Astrocyte of the cerebellum (primary cell): ENCODE measurements around the gene MIS12.

Experiments
- DNase-seq: peaks from one replicate; pipeline ENCODE4 v3.0.0-alpha.2; 2011; ENCODE audit warnings: low read depth
- H3K4me3 ChIP-seq: 2 replicates; pipeline ENCODE4 v1.5.1; 2011; ENCODE audit warnings: mild to moderate bottlenecking, low read depth, low read length, moderate library complexity
- in situ Hi-C: cut with HindIII; loops from 2 replicates; pipeline ENCODE4 v1.10.0; 2017; ENCODE audit warnings: low sequenced_read_pairs
- TF ChIP-seq, protein P1 (sequence below): IDR thresholded peaks from 2 replicates; pipeline ENCODE4 v1.5.1; 2012; ENCODE audit warnings: low read length, low read depth, moderate library complexity, mild to moderate bottlenecking; ENCODE audit errors: missing control alignments

MIS12 gene

DNA sequence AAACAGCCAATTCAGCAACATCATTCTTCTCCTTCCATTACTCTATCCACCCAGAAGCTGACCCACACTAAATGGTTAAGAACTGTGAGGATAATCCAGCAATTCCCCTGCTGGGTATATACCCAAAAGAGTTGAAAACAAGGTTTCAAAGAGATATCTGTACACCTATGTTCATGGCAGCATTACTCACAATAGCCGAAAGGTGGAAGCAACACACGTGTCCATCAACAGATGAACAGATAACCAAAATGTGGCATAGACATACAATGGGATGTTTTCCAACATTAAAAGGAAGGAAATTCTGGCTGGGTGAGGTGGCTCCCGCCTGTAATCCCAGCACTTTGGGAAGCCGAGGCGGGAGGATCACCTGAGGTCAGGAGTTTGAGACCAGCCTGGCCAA lies 19.9 kb downstream of the MIS12 start:
- TF ChIP-seq, protein P1, sequence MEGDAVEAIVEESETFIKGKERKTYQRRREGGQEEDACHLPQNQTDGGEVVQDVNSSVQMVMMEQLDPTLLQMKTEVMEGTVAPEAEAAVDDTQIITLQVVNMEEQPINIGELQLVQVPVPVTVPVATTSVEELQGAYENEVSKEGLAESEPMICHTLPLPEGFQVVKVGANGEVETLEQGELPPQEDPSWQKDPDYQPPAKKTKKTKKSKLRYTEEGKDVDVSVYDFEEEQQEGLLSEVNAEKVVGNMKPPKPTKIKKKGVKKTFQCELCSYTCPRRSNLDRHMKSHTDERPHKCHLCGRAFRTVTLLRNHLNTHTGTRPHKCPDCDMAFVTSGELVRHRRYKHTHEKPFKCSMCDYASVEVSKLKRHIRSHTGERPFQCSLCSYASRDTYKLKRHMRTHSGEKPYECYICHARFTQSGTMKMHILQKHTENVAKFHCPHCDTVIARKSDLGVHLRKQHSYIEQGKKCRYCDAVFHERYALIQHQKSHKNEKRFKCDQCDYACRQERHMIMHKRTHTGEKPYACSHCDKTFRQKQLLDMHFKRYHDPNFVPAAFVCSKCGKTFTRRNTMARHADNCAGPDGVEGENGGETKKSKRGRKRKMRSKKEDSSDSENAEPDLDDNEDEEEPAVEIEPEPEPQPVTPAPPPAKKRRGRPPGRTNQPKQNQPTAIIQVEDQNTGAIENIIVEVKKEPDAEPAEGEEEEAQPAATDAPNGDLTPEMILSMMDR, result no peak
- in situ Hi-C loops, result no loop called here
- DNase-seq, result no peak

DNA sequence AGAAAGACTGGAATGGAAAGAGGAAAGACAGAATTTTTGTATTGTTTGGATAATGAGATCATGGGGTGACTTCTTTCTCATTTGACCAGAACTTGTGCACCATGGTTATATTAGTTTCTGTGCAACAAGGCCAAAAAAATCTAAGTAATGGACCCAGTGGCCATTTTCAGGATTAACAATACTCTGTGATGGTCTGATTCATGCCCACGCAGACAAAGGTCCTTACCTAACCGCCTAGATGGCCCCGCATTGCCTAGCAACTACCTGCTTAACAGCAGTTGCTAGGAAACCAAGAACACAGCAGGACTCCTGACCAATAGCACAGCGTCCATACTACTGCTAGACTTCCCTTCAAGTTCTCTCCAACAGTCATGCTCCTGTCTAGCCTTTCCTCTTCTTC lies 22.4 kb downstream of the MIS12 start:
- peak; percentile 49 for DNase-seq
- no peak overlapping the region for H3K4me3 ChIP-seq
- TF ChIP-seq, protein P1, result no peak
- in situ Hi-C loops, result no loop called here

More for the DNA sequence above, 19.9 kb downstream of the MIS12 start:
- H3K4me3 ChIP-seq, result no peak overlapping the region

DNA sequence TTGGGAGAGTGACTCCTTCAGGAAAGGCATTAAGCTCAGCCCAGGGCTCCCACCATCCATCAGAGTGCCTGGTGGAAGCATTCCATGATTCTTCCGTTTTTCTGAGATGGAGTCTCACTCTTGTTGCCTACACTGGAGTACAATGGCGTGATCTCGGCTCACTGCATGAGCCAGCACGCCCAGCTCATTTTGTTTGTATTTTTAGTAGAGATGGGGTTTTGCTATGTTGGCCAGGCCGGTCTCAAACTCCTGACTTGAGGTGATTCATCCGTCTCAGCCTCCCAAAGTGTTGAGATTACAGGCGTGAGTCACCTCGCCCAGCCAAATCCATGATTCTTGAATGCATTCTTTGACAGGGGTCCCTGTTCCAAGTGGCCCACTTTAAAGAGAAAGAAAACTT lies 23.1 kb downstream of the MIS12 start:
- in situ Hi-C loops, result no loop called here
- H3K4me3 ChIP-seq, result no peak overlapping the region
- TF ChIP-seq, protein P1, result no peak
- DNase-seq, result no peak

DNA sequence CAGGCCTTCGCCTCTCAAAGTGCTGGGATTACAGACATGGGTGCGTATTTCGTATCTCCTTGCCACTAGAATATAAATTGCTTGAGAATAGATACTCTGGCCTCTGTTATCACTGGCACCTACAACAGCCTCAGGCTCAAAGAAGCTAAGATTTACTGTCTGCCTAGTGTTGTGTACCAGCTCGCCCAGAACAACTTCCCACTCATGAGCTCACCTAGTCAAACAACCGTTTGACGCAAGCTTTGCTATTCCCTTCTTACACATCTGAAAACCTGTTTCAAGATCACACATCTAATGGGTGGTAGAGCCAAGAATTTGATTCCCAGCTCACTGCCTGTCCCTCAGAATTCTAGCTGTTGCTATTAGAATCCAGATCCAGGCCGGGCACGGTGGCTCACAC lies 24.4 kb downstream of the MIS12 start:
- in situ Hi-C loops, result no loop called here
- no peak overlapping the region for H3K4me3 ChIP-seq
- TF ChIP-seq, protein P1, result no peak
- DNase-seq, result no peak

DNA sequence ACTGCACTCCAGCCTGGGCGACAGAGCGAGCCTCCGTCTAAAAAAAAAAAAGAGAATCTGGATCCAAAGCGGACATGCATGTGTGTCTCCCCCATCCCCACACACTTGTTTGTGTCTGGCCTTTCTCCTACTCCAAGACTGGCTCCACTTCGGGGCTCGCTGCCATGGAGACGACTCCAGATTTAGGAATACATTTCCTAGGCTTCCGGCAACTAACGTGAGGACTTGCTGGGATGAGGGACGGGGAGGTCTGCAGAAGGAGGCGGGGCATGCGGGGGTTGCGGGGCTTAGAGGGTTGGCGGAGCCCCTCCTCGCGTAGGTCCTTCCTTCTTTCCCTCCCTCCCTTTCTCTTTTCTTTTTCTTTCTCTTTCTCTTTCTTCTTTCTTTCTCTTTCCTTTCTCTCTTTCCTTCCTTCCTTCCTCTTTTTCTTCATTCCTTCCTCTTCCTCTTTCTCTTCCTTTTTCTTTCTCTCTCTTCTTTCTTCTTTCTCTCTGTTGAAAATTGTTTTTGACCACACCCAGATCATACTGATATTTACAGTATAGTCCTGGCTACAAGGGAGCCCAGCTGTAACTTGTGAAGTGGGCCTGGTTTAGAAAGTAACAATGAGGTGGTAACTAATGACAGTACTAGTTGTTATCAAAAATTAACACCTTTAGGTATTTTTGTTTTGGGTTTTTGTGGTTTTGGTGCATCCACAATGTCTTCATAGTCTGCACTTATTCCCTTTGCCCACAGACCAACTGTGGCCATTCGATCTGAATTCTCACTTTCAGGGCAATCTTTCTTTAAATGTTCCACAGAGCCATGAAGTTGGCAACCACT lies 25.2 kb downstream of the MIS12 start:
- DNase-seq, result no peak
- TF ChIP-seq, protein P1, result no peak

DNA sequence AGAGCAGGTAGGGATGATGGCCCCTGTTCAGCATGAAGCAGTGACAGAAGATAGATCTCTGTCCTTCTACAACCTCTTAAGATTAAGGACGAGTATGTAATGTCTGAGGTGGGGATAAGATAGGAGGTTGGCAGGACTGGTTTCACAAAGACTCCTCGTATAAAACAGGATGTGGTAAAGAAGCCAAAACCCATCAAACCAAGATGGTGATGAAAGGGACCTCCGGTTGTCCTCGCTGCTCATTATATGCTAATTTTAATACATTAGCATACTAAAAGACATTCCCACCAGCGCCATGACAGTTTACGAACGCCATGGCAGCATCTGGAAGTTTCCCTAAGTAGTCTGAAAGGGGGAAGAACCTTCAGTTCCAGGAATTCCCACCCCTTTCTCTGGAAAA lies 27.3 kb downstream of the MIS12 start:
- TF ChIP-seq, protein P1, result no peak
- in situ Hi-C loops, result no loop called here
- DNase-seq, result no peak
- no peak overlapping the region for H3K4me3 ChIP-seq

More for the DNA sequence above, 25.2 kb downstream of the MIS12 start:
- H3K4me3 ChIP-seq, result no peak overlapping the region
- in situ Hi-C loops, result no loop called here
